Measurements from ENCODE around the gene BMX. TPM values are rescaled to one million over a fixed set of nuclear protein-coding genes. Genes with fewer than 3 reads are reported as not detected.

The BMX gene
- total RNA-seq, 1 experiment from 2014 or later, result not detected

DNA sequence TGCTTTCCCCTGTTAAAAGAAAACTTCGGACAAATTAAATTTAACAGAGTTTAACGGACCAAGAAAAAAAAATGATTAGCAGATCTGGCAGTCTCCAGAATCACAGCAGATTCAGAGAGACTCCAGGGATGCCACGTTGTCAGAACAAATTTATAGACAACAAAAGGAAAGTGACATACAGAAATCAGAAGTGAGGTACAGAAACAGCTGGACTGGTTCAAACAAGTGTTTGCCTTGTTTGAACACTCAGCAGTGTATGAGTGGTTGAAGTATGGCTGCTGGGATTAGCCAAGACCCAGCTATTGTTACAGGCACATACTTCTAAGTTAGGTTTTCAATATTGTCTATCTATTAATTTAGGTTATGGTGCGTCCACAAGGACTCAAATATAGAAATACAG, 26.6 kb upstream of the BMX start:
- Histone ChIP-seq H4K8ac (replicated peaks; ENCODE audit: insufficient read length, low read depth, low read length) (no peak overlapping the region), H4K5ac (ENCODE audit: insufficient read length, low read depth, low read length) (no peak overlapping the region), H2BK120ac (ENCODE audit: low read depth, low read length, poor library complexity, severe bottlenecking) (no peak overlapping the region), H2BK20ac (ENCODE audit: low read depth, low read length, poor library complexity, severe bottlenecking) (no peak overlapping the region), H3K79me1 (ENCODE audit: insufficient read depth, low read depth, low read length, poor library complexity, severe bottlenecking) (no peaks in the 10 kb centered on the region), H4K91ac (ENCODE audit: insufficient read length, low read depth, low read length) (no peak overlapping the region), H2BK5ac (ENCODE audit: insufficient read length, low read length) (no peak overlapping the region), H3K4me2 (ENCODE audit: insufficient read depth, insufficient read length, low read length) (no peak overlapping the region), H3K4me1 (ENCODE audit: insufficient read depth, low read length) (peaks cover 7% of the 10 kb centered on the region; the same call in 1 of the 2 replicates), H3K9me3 (ENCODE audit: control insufficient read depth, low read depth, low read length) (no peaks in the 10 kb centered on the region), H4K20me1 (ENCODE audit: control insufficient read depth, insufficient read depth, insufficient read length) (no peaks in the 10 kb centered on the region), H2BK15ac (ENCODE audit: low read depth, low read length) (no peak overlapping the region), H3K27me3 (ENCODE audit: insufficient read depth, low read length) (no peaks in the 10 kb centered on the region), H3K79me2 (ENCODE audit: insufficient read depth, low read length) (no peaks in the 10 kb centered on the region), H3K23me2 (ENCODE audit: insufficient read length, low read depth, low read length, poor library complexity, severe bottlenecking) (no peaks in the 10 kb centered on the region), H3K14ac (ENCODE audit: insufficient read depth, low read length) (no peak overlapping the region), H3K18ac (ENCODE audit: insufficient read length, low read depth, low read length) (no peak overlapping the region), H3K9ac (ENCODE audit: extremely low read depth, insufficient read length, low read length) (no peak overlapping the region), H2AK5ac (ENCODE audit: insufficient read length, low read length) (no peak overlapping the region), H2AFZ (ENCODE audit: low read length) (no peak overlapping the region), H3K27ac (ENCODE audit: insufficient read length, low read depth, low read length) (no peak overlapping the region), H3K4ac (ENCODE audit: low read depth, low read length) (no peak overlapping the region), H3T11ph (ENCODE audit: low read length) (no peak overlapping the region), H2BK12ac (ENCODE audit: insufficient read length, low read depth, low read length) (no peak overlapping the region), H3K56ac (ENCODE audit: insufficient read length, low read depth, low read length) (no peak overlapping the region), H3K23ac (ENCODE audit: insufficient read length, low read depth, low read length) (no peak overlapping the region)
- Mint-ChIP-seq H3K27me3 (ENCODE audit: low read depth) (no peaks in the 10 kb centered on the region), H3K4me1 (peaks cover 22 to 23% of the 10 kb centered on the region in 2 experiments), H3K27ac (no peak overlapping the region; a peak in 1 of 7 replicates), H3K9me3 (no peaks in the 10 kb centered on the region), H3K4me3 (no peak overlapping the region), H3K36me3 (ENCODE audit: insufficient read depth in 1 of 3, low read depth in 3 of 3) (peaks cover 0 to 9% (median 2%) of the 10 kb centered on the region in 3 experiments; a peak in 3 of 7 replicates)
- TF ChIP-seq, protein P1, sequence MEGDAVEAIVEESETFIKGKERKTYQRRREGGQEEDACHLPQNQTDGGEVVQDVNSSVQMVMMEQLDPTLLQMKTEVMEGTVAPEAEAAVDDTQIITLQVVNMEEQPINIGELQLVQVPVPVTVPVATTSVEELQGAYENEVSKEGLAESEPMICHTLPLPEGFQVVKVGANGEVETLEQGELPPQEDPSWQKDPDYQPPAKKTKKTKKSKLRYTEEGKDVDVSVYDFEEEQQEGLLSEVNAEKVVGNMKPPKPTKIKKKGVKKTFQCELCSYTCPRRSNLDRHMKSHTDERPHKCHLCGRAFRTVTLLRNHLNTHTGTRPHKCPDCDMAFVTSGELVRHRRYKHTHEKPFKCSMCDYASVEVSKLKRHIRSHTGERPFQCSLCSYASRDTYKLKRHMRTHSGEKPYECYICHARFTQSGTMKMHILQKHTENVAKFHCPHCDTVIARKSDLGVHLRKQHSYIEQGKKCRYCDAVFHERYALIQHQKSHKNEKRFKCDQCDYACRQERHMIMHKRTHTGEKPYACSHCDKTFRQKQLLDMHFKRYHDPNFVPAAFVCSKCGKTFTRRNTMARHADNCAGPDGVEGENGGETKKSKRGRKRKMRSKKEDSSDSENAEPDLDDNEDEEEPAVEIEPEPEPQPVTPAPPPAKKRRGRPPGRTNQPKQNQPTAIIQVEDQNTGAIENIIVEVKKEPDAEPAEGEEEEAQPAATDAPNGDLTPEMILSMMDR (conservative IDR thresholded peaks at IDR 0.05), result no peak
- no peak for DNase-seq
- WGBS (ENCODE audit: extremely low coverage, insufficient read length, low lambda C conversion rate), result no CpG with 5 or more reads among the region's 4 CpGs

Data from H9 (cell line).